ENCODE data around the gene TH.

DNA sequence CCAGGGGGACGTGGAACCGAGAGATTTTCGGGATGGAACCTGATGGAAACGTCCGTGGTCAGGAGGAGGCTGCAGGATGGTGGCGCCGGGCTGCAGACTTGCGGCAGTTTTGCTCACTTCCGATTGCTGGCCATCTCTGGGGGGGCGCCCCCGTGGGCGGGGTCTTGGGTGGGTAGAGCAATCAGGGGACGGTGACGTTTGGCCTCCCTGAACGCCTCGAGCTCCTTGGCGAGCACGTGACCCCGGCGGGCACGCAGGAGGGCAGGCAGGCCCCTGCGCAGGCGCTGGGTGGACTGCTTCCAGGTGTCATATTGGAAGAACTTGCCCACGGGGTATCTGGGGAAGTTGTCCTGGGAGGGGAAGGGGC lies 38.8 kb downstream of the TH start:
- TF ChIP-seq ZNF133 (CRISPR knock-in tag; IDR thresholded peaks at IDR 0.05), result no peak
- TF ChIP-seq, protein P1, sequence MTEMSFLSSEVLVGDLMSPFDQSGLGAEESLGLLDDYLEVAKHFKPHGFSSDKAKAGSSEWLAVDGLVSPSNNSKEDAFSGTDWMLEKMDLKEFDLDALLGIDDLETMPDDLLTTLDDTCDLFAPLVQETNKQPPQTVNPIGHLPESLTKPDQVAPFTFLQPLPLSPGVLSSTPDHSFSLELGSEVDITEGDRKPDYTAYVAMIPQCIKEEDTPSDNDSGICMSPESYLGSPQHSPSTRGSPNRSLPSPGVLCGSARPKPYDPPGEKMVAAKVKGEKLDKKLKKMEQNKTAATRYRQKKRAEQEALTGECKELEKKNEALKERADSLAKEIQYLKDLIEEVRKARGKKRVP (CRISPR knock-in tag; IDR thresholded peaks at IDR 0.05), result no peak
- TF ChIP-seq RBM34 (IDR thresholded peaks at IDR 0.05; ENCODE audit: borderline replicate concordance, insufficient read depth, low read length), result no peak

All from K562 (cell line).